Measurements from ENCODE around the gene TGIF2.

Gene TGIF2

DNA sequence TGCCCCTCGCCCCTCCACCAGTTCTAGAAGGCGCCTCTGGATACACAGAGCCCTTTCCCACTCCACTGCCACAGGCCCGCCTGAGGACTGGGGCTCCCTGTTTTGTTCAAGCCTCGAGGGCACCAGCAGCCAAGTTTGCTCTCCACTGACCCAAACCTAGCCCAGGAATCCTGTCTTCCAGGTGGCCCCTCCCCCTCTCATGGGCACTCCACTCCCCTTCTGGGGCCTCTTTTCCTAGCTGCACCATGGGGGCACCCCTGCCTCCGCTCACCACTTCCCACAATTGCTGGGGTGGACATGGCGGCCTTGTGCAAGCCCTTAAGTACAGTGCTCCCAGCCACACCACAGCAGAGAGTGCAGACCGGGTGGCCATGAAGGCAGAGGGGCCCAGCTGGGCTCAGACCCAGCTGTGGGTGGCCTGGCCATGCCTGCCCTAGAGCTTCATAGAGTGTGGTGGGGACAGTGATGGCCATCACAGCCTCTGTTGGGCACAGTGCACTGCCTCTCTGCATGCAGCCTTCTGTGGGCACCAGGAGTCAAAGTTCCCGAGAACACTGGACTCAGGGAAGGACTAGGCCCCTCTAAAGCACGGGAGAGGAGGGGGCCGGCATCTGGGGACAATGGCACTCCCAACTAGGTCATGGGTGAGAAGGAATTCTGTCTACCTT lies 30.7 kb upstream of the TGIF2 start:
- no peak for DNase-seq (ENCODE audit: low read depth)
- TF ChIP-seq, protein P1, sequence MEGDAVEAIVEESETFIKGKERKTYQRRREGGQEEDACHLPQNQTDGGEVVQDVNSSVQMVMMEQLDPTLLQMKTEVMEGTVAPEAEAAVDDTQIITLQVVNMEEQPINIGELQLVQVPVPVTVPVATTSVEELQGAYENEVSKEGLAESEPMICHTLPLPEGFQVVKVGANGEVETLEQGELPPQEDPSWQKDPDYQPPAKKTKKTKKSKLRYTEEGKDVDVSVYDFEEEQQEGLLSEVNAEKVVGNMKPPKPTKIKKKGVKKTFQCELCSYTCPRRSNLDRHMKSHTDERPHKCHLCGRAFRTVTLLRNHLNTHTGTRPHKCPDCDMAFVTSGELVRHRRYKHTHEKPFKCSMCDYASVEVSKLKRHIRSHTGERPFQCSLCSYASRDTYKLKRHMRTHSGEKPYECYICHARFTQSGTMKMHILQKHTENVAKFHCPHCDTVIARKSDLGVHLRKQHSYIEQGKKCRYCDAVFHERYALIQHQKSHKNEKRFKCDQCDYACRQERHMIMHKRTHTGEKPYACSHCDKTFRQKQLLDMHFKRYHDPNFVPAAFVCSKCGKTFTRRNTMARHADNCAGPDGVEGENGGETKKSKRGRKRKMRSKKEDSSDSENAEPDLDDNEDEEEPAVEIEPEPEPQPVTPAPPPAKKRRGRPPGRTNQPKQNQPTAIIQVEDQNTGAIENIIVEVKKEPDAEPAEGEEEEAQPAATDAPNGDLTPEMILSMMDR (conservative IDR thresholded peaks at IDR 0.05; ENCODE audit: low read length), result no peak
- peak overlapping the region; percentile 95 for H3K4me3 ChIP-seq (ENCODE audit: low read length)

GRCh38 chr20:36543184-36544133 lies 29.9 kb upstream of the TGIF2 start:
- TF ChIP-seq, protein P1 (conservative IDR thresholded peaks at IDR 0.05; ENCODE audit: low read length), result no peak
- H3K4me3 ChIP-seq (ENCODE audit: low read length), result peak overlapping the region; percentile 95
- peak; percentile 84 for DNase-seq (ENCODE audit: low read depth)

DNA sequence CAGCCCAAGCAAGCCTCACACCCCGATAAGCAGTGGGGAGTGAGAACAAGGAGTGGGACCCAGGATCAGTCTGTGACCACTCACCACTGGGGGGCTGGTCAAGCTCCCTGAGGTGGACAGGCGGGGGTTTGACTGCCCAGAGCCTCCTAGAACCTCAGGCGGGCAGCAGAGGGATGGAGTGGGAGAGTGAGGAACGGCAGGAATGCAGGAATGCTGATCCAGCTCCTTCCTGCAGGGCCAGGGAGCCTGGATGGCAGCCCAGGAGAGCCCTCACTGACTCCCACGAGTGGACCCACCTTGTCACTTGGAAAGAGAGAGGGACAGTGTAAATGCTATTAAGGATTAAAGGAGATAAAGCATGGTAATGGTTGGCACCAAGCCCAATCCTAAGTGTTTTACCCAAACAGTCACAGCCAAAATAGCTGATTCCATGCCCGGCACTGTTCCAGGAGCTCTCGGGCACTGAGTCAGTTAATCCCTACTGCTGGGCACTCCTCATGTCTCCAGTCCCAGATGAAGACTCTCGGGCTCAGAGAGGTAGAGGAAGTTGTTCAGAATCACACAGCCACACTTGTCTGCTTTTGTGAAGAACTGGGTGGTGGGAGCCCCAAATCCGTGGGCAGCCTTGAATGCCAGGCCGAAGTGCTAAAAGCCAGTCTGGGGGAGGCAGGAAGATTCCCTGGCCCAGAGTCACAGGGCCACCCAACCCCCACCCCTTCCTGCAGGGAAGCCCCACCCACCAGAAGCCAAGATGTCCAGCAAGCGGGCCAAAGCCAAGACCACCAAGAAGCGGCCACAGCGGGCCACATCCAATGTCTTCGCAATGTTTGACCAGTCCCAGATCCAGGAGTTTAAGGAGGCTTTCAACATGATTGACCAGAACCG lies 29.0 kb upstream of the TGIF2 start:
- peak; percentile 79 for DNase-seq (ENCODE audit: low read depth)
- peak overlapping the region; percentile 95 for H3K4me3 ChIP-seq (ENCODE audit: low read length)
- TF ChIP-seq, protein P1 (conservative IDR thresholded peaks at IDR 0.05; ENCODE audit: low read length), result no peak; the same call in 1 of the 2 replicates

GRCh38 chr20:36546111-36546736 lies 27.2 kb upstream of the TGIF2 start:
- DNase-seq (ENCODE audit: low read depth), result no peak
- no peak overlapping the region for H3K4me3 ChIP-seq (ENCODE audit: low read length)
- TF ChIP-seq, protein P1 (conservative IDR thresholded peaks at IDR 0.05; ENCODE audit: low read length), result no peak

GRCh38 chr20:36547186-36548005 lies 26.0 kb upstream of the TGIF2 start:
- no peak for DNase-seq (ENCODE audit: low read depth)
- no peak overlapping the region for H3K4me3 ChIP-seq (ENCODE audit: low read length)
- TF ChIP-seq, protein P1 (conservative IDR thresholded peaks at IDR 0.05; ENCODE audit: low read length), result no peak

GRCh38 chr20:36548006-36548315 lies 25.4 kb upstream of the TGIF2 start:
- TF ChIP-seq, protein P1 (conservative IDR thresholded peaks at IDR 0.05; ENCODE audit: low read length), result no peak
- no peak overlapping the region for H3K4me3 ChIP-seq (ENCODE audit: low read length)
- no peak for DNase-seq (ENCODE audit: low read depth)
